GM18868 (cell line): ENCODE measurements around the gene CAPN15.
"Not testable (repeated sequence)": the region's sequence is repeated elsewhere in the genome, so short reads cannot be mapped to it uniquely, and the experiment has no call there.

ENCODE experiments used
- ATAC-seq: cut with Tn5 transposase; IDR thresholded peaks from one replicate; pipeline ENCODE4 v1.9.1; 2021; ENCODE audit warnings: mild to moderate bottlenecking, moderate library complexity; ENCODE audit not compliant: unreplicated experiment

The CAPN15 gene

GRCh38 chr16:506246-506546, 21.3 kb upstream of the CAPN15 start:
- no peak for ATAC-seq

GRCh38 chr16:507527-507926, 20.0 kb upstream of the CAPN15 start:
- not testable (repeated sequence) for ATAC-seq

- no peak for ATAC-seq
Observed at GRCh38 chr16:507996-508395, 19.5 kb upstream of the CAPN15 start.

- ATAC-seq: no peak
Observed at GRCh38 chr16:508884-509736, 18.4 kb upstream of the CAPN15 start.

GRCh38 chr16:510066-510825, 17.3 kb upstream of the CAPN15 start:
- no peak for ATAC-seq

GRCh38 chr16:512802-513201, 14.7 kb upstream of the CAPN15 start:
- ATAC-seq: no peak

- ATAC-seq: no peak
Observed at GRCh38 chr16:513950-514349, 13.6 kb upstream of the CAPN15 start.

- ATAC-seq: no peak
Observed at GRCh38 chr16:515175-515938, 12.2 kb upstream of the CAPN15 start.

GRCh38 chr16:515939-516226, 11.6 kb upstream of the CAPN15 start:
- ATAC-seq: no peak

GRCh38 chr16:516301-516700, 11.2 kb upstream of the CAPN15 start:
- ATAC-seq: no peak

- no peak for ATAC-seq
Observed at GRCh38 chr16:518858-519257, 8.7 kb upstream of the CAPN15 start.

- no peak for ATAC-seq
Observed at GRCh38 chr16:519425-519824, 8.1 kb upstream of the CAPN15 start.

- no peak for ATAC-seq
Observed at GRCh38 chr16:519841-520687, 7.4 kb upstream of the CAPN15 start.

GRCh38 chr16:520847-521246, 6.7 kb upstream of the CAPN15 start:
- ATAC-seq: no peak

GRCh38 chr16:521381-522210, 5.9 kb upstream of the CAPN15 start:
- no peak for ATAC-seq

- ATAC-seq: no peak
Observed at GRCh38 chr16:522320-523096, 5.0 kb upstream of the CAPN15 start.

- no peak for ATAC-seq
Observed at GRCh38 chr16:523097-523741, 4.3 kb upstream of the CAPN15 start.

- ATAC-seq: no peak
Observed at GRCh38 chr16:524274-525040, 3.1 kb upstream of the CAPN15 start.
